ENCODE results near the gene SLC25A41.

SLC25A41 gene

GRCh38 chr19:6424939-6425731, 8.4 kb downstream of the SLC25A41 start:
- Mint-ChIP-seq H3K27me3 (no peaks in the 10 kb centered on the region), H3K9me3 (no peaks in the 10 kb centered on the region), H3K4me1 (ENCODE audit: low read depth) (peaks cover 40% of the 10 kb centered on the region), H3K4me3 (peak overlapping the region; percentile 68), H3K36me3 (ENCODE audit: low read depth) (peaks cover 29% of the 10 kb centered on the region), H3K27ac (peak overlapping the region; percentile 90)

DNA sequence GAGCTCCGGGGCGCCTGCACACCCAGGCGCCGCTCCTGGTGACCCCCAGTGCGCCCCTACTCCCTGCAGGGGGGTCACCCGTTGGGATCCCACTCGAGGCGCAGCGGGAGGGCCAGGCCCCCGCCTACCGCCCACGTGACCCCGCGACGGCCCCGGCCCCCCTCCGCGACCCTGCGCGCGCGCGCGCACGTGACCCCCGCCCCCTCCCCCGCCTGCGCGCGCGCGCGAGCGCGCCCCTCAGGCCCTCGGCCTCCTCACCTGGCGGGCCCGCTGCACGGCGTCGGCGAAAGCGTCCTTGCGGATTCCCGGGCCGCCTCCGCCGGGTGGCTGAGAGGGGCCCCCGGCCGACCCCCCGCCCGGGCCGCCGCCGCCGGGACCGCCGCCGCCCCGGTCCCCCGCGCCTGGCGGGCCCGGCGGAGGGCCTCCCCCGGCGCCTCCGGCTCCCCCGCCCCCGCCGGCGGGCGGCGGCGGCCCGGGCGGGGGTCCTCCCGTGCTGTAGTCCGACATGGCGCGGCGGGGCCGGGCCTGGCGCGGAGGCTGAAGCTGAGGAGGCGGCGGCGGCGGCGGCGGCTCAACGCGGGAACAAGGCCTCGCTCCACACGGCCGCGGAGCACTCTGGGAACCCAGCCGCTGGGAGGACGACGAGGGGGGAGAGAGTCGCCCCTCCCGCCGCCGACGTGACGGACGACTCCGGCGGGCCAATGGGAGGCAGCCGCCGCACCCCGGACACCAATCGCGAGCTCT, 9.2 kb downstream of the SLC25A41 start, which contains the start of gene KHSRP:
KHSRP (minus strand) TSS at position 617 of the 744 bp plus-strand sequence; CDS start at position 507, 110 bp downstream.
- no peaks in the 10 kb centered on the region for H3K27me3 Mint-ChIP-seq
- H3K9me3 Mint-ChIP-seq, result no peaks in the 10 kb centered on the region
- H3K4me1 Mint-ChIP-seq (ENCODE audit: low read depth), result peaks cover 37% of the 10 kb centered on the region
- H3K36me3 Mint-ChIP-seq (ENCODE audit: low read depth), result peaks cover 34% of the 10 kb centered on the region
- peak within 1 kb of the TSS; percentile 90 for H3K27ac Mint-ChIP-seq
- peak within 1 kb of the TSS; percentile 91 for H3K4me3 Mint-ChIP-seq

DNA sequence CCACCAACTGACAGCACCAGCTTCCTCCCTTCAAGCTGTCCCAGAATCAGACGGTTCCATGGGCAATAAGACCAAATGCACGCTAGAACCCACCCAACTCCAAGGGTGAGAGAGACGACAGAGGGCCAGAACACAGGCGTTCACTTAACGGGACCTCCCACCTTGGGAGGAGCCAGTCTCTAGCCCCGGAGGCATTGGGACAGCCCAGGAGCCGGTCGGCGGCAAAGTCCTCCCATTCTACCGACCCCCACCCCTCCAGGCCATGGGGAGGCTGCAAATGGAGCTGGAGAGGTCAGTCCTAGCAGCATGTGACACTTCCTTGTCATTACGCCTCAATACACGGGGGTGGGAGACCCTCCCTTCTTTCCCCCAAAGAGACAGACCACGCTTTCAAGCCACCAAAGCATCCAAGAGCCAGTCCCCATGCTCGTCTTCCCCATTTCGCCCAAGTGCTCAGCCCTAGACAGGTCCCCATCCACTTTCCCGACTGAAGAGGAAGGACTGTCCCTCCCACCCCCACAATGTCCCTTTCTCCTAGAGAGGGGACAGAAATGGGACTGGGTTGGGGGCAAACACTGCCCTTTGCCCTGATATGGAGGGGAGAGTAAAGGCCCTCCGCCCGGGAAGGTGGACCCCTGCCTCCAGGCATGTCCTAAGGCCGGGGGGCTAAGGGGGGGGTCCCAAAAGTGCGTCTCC, 9.9 kb downstream of the SLC25A41 start:
- peak overlapping the region; percentile 91 for H3K4me3 Mint-ChIP-seq
- peak overlapping the region; percentile 88 for H3K27ac Mint-ChIP-seq
- H3K27me3 Mint-ChIP-seq, result no peaks in the 10 kb centered on the region
- H3K9me3 Mint-ChIP-seq, result no peaks in the 10 kb centered on the region
- peaks cover 37% of the 10 kb centered on the region for H3K4me1 Mint-ChIP-seq (ENCODE audit: low read depth)
- H3K36me3 Mint-ChIP-seq (ENCODE audit: low read depth), result peaks cover 40% of the 10 kb centered on the region

GRCh38 chr19:6421075-6422014, 12.2 kb downstream of the SLC25A41 start:
- no peaks in the 10 kb centered on the region for H3K27me3 Mint-ChIP-seq
- H3K4me1 Mint-ChIP-seq (ENCODE audit: low read depth), result peaks cover 37% of the 10 kb centered on the region
- no peaks in the 10 kb centered on the region for H3K9me3 Mint-ChIP-seq
- no peak overlapping the region for H3K4me3 Mint-ChIP-seq
- peaks cover 61% of the 10 kb centered on the region for H3K36me3 Mint-ChIP-seq (ENCODE audit: low read depth)
- no peak overlapping the region for H3K27ac Mint-ChIP-seq

- Mint-ChIP-seq H3K4me3 (no peak overlapping the region), H3K27me3 (no peaks in the 10 kb centered on the region), H3K9me3 (no peaks in the 10 kb centered on the region), H3K27ac (no peak overlapping the region), H3K4me1 (ENCODE audit: low read depth) (peaks cover 25% of the 10 kb centered on the region), H3K36me3 (ENCODE audit: low read depth) (peaks cover 79% of the 10 kb centered on the region)
These were observed 15.0 kb downstream of the SLC25A41 start for GRCh38 chr19:6418562-6418932.

GRCh38 chr19:6417713-6418561, 15.6 kb downstream of the SLC25A41 start:
- Mint-ChIP-seq H3K9me3 (no peaks in the 10 kb centered on the region), H3K27me3 (no peaks in the 10 kb centered on the region), H3K27ac (no peak overlapping the region), H3K36me3 (ENCODE audit: low read depth) (peaks cover 79% of the 10 kb centered on the region), H3K4me3 (no peak overlapping the region), H3K4me1 (ENCODE audit: low read depth) (peaks cover 18% of the 10 kb centered on the region)

GRCh38 chr19:6416658-6417405, 16.7 kb downstream of the SLC25A41 start:
- Mint-ChIP-seq H3K36me3 (ENCODE audit: low read depth) (peaks cover 74% of the 10 kb centered on the region), H3K27me3 (no peaks in the 10 kb centered on the region), H3K9me3 (no peaks in the 10 kb centered on the region), H3K4me3 (no peak overlapping the region), H3K4me1 (ENCODE audit: low read depth) (peaks cover 7% of the 10 kb centered on the region), H3K27ac (no peak overlapping the region)

DNA sequence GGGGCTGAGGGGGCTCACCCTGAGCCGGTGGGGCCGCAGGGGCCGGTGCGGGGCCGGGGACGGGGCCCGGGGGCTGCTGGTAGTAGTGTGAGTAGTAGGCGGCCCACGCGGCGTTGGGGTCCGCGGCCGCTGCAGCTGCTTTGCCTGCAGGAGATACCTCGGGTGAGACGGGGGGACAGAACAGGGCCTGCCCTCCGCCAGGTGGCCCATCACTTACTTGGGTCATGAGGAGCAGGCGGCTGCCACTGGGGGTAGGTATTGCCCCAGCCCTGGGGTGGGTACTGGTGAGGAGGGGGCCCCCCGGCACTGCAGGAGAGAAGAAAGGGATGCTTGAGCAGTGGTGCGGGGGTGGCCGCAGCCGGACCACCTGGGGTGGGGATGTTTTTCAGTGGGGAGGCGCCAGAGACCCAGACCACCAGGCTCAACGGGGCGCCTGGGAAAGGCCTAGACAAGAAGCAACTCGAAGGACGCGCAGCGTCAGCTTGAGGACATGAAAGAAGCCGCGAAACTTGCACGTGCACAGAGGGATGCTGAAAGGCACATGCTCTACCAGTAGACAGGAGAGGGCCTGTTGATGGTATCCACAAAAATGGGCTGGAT, 17.9 kb downstream of the SLC25A41 start:
- no peaks in the 10 kb centered on the region for H3K4me1 Mint-ChIP-seq (ENCODE audit: low read depth)
- no peak overlapping the region for H3K4me3 Mint-ChIP-seq
- no peaks in the 10 kb centered on the region for H3K27me3 Mint-ChIP-seq
- no peak overlapping the region for H3K27ac Mint-ChIP-seq
- H3K36me3 Mint-ChIP-seq (ENCODE audit: low read depth), result peaks cover 65% of the 10 kb centered on the region
- H3K9me3 Mint-ChIP-seq, result no peaks in the 10 kb centered on the region

GRCh38 chr19:6414793-6415590, 18.6 kb downstream of the SLC25A41 start:
- H3K4me1 Mint-ChIP-seq (ENCODE audit: low read depth), result no peaks in the 10 kb centered on the region
- no peaks in the 10 kb centered on the region for H3K27me3 Mint-ChIP-seq
- no peaks in the 10 kb centered on the region for H3K9me3 Mint-ChIP-seq
- H3K27ac Mint-ChIP-seq, result no peak overlapping the region
- H3K36me3 Mint-ChIP-seq (ENCODE audit: low read depth), result peaks cover 58% of the 10 kb centered on the region
- H3K4me3 Mint-ChIP-seq, result no peak overlapping the region

DNA sequence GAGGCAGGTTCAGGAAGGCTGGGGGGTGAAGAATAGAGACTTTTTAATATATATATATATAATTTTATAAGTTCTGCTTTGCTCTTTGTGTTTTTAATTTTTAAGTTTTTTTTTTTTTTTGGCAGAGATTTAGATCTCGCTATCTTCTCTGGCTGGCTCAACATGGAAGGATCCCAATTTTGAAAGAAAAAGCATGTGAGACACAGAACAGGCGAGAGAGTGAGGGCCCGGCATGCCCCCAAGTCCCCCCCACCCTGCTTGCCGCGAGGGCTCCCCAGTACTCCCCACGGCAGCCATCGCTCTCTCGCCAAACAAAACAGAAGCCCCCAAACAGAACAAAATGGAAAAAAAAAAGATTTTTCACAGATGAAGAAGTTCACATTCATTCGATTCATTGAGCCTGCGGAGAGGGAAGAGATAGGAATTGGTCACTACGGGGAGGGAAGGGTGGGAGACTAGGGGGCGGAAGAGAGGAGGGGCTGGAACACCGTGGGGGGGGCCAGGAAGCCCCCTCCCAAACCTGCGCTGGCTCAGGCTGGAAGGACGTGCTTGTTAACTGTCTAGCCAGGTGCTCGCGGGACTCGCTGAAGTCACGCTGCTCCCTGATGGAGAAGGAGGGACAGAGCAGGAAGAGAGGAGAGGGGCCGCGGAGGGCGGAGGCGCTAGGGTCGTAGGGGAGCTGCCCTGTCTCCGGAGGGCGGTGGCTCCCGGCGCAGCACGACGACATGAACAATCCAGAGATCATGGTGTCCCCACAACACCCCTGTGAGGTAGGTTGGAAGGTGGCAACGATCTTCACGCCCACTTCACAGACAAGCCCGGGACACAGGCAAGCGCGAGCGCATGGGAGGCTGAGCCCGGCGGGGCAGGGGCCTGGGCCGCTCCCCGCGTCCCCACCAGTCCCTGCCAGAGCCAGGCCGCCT, 19.6 kb downstream of the SLC25A41 start:
- Mint-ChIP-seq H3K9me3 (no peaks in the 10 kb centered on the region), H3K4me3 (no peak overlapping the region), H3K27ac (no peak overlapping the region), H3K27me3 (no peaks in the 10 kb centered on the region), H3K36me3 (ENCODE audit: low read depth) (peaks cover 52% of the 10 kb centered on the region), H3K4me1 (ENCODE audit: low read depth) (no peaks in the 10 kb centered on the region)

GRCh38 chr19:6413291-6413690, 20.3 kb downstream of the SLC25A41 start:
- no peaks in the 10 kb centered on the region for H3K9me3 Mint-ChIP-seq
- H3K4me1 Mint-ChIP-seq (ENCODE audit: low read depth), result no peaks in the 10 kb centered on the region
- H3K4me3 Mint-ChIP-seq, result no peak overlapping the region
- H3K27ac Mint-ChIP-seq, result no peak overlapping the region
- peaks cover 45% of the 10 kb centered on the region for H3K36me3 Mint-ChIP-seq (ENCODE audit: low read depth)
- H3K27me3 Mint-ChIP-seq, result no peaks in the 10 kb centered on the region

All from stimulated activated naive CD8-positive, alpha-beta T cell treated with anti-CD3 and anti-CD28 coated beads, Interleukin-15, Interleukin-2, amounts not matched to agents 100 ng/mL and 50 ng/mL, for 24 hours (primary cell).